Measurements from ENCODE around the gene LRFN4. TPM values are rescaled to one million over a fixed set of nuclear protein-coding genes. Genes with fewer than 3 reads are reported as not detected.

LRFN4 gene
- total RNA-seq, 1 experiment from 2014 or later, result 56.7 TPM

DNA sequence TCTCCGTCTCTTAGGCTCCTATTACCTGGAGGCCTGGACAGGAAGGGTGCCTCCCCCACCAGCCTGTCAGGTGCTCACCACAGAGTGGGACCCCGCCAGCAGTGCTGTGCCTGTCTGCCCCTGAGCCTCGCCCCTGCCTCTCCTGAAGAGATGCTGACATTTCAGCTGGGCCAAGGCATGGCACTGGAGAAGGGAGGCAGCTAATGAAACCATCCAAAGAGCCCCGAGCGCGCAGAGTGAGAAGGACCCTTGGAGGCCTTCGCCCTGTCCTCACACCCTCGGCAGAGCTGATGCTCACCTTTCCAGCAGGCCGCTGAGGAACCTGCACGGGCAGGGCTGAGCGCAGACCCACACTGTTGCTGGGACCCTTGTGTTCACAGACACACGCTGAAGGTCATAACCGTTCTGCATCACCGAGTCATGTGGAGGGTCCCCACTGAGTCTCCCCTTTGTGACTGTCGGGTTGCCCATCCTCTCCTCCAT is 2.1 kb upstream of the LRFN4 start:
- no peak for TF ChIP-seq POLR2AphosphoS5 (IDR thresholded peaks at IDR 0.05; ENCODE audit: low read depth, low read length)
- no peak for TF ChIP-seq SIN3A (IDR thresholded peaks at IDR 0.05; ENCODE audit: borderline replicate concordance, insufficient read depth, low read depth, low read length)
- TF ChIP-seq, protein P1, sequence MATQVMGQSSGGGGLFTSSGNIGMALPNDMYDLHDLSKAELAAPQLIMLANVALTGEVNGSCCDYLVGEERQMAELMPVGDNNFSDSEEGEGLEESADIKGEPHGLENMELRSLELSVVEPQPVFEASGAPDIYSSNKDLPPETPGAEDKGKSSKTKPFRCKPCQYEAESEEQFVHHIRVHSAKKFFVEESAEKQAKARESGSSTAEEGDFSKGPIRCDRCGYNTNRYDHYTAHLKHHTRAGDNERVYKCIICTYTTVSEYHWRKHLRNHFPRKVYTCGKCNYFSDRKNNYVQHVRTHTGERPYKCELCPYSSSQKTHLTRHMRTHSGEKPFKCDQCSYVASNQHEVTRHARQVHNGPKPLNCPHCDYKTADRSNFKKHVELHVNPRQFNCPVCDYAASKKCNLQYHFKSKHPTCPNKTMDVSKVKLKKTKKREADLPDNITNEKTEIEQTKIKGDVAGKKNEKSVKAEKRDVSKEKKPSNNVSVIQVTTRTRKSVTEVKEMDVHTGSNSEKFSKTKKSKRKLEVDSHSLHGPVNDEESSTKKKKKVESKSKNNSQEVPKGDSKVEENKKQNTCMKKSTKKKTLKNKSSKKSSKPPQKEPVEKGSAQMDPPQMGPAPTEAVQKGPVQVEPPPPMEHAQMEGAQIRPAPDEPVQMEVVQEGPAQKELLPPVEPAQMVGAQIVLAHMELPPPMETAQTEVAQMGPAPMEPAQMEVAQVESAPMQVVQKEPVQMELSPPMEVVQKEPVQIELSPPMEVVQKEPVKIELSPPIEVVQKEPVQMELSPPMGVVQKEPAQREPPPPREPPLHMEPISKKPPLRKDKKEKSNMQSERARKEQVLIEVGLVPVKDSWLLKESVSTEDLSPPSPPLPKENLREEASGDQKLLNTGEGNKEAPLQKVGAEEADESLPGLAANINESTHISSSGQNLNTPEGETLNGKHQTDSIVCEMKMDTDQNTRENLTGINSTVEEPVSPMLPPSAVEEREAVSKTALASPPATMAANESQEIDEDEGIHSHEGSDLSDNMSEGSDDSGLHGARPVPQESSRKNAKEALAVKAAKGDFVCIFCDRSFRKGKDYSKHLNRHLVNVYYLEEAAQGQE (IDR thresholded peaks at IDR 0.05; ENCODE audit: insufficient read depth in 1 of 2, low read depth in 2 of 2, low read length in 1 of 2), result no peak
- TF ChIP-seq, protein P2, sequence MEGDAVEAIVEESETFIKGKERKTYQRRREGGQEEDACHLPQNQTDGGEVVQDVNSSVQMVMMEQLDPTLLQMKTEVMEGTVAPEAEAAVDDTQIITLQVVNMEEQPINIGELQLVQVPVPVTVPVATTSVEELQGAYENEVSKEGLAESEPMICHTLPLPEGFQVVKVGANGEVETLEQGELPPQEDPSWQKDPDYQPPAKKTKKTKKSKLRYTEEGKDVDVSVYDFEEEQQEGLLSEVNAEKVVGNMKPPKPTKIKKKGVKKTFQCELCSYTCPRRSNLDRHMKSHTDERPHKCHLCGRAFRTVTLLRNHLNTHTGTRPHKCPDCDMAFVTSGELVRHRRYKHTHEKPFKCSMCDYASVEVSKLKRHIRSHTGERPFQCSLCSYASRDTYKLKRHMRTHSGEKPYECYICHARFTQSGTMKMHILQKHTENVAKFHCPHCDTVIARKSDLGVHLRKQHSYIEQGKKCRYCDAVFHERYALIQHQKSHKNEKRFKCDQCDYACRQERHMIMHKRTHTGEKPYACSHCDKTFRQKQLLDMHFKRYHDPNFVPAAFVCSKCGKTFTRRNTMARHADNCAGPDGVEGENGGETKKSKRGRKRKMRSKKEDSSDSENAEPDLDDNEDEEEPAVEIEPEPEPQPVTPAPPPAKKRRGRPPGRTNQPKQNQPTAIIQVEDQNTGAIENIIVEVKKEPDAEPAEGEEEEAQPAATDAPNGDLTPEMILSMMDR (IDR thresholded peaks at IDR 0.05), result no peak
- no peak for TF ChIP-seq TCF7L2 (IDR thresholded peaks at IDR 0.05; ENCODE audit: low read depth, low read length)
- H3K27me3 ChIP-seq (ENCODE audit: control insufficient read depth, insufficient read depth, low read length), result no peaks in the 10 kb centered on the region
- ATAC-seq (no peak), DNase-seq (ENCODE audit: low read depth, low spot score) (no peak)
- peaks cover 22% of the 10 kb centered on the region for H3K4me1 ChIP-seq (ENCODE audit: control insufficient read depth, insufficient read depth, low read length)
- ChIA-PET CTCF (no interaction called here), POLR2A (interaction anchor here (0.6 kb wide), 2 partner anchors 219 to 388 kb away, joined by 3 to 5 read pairs; partner anchors contain the start of gene PELI3)
- no peak overlapping the region for H3K4me3 ChIP-seq (ENCODE audit: low read depth in 2 of 2, low read length in 2 of 2)
- peak overlapping the region; percentile 99 for H3K27ac ChIP-seq (ENCODE audit: low read length)
- intact Hi-C loops (cut with micrococcal nuclease; ENCODE audit: unreplicated experiment), result no loop called here
- H3K9me3 ChIP-seq (ENCODE audit: control insufficient read depth, insufficient read depth, low read depth, low read length), result no peaks in the 10 kb centered on the region
- in situ Hi-C loops (cut with HindIII; ENCODE audit: low pct_unique_long_range_greater_than_20kb, low sequenced_read_pairs), result no loop called here
- H3K36me3 ChIP-seq (ENCODE audit: control insufficient read depth, insufficient read depth, low read length), result no peaks in the 10 kb centered on the region
- no TSS peak for BruUV-seq (replicated peaks)

DNA sequence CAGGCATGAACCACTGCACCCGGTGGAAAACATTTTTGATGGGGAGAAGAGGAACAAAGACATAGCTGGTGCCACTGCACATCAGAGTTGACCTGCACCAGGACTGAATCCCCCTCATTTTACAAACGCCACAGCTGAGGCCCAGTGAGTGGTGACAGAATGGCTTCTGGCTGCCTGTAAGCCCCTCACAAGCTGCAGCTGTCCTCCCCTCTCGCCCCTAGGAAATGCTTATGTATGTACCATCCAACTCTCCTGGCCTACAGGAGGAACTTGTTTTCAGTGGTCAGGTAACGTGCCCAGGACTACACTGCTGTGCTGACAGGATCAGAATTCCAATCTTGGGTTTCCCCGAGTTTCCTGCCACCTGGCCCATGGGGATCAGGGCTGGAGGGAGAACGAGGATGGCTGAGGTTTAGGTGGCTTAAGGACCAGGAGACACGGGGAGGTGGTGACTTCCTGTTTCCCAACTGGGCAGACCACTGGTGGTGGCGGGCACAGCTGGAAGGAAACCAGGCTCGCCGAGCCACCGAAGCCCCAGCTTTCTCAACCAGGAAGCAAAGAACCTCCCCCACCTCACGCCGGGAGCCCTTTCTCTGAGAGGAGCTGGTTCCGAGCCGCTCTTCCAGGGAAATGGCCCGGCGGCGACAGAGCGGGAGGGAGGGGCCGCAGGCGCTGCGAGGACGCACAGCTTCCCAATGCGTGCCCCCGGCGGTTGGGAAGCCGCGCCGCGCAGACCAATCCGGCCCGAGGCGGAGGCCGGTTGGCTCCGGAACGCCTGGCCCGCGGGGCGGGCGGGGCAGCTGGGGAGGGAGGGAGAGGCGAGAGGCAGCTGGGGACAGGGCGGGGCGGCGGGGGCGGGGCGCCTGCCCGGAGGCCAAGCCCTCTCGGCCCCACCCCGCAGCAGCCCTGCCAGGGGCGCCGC is 1.0 kb upstream of the LRFN4 start:
- H3K4me3 ChIP-seq (ENCODE audit: low read depth in 2 of 2, low read length in 2 of 2), result peak overlapping the region; percentile 77 to 79
- in situ Hi-C loops (cut with HindIII; ENCODE audit: low pct_unique_long_range_greater_than_20kb, low sequenced_read_pairs), result no loop called here
- intact Hi-C loops (cut with micrococcal nuclease; ENCODE audit: unreplicated experiment), result no loop called here
- ChIA-PET CTCF (interaction anchor here (0.6 kb wide), 3 partner anchors 11 to 792 kb away, joined by 4 to 8 read pairs (median 7); no protein-coding TSS in a partner anchor), POLR2A (interaction anchor here (0.6 to 1.0 kb wide), 5 partner anchors 12 to 166 kb away, joined by 3 to 8 read pairs (median 5); no protein-coding TSS in a partner anchor)
- no peaks in the 10 kb centered on the region for H3K9me3 ChIP-seq (ENCODE audit: control insufficient read depth, insufficient read depth, low read depth, low read length)
- peak overlapping the region; percentile 99 for H3K27ac ChIP-seq (ENCODE audit: low read length)
- TF ChIP-seq, protein P1 (IDR thresholded peaks at IDR 0.05; ENCODE audit: insufficient read depth in 1 of 2, low read depth in 2 of 2, low read length in 1 of 2), result 0 out of 4 replicates have a peak, but pooled peaks of 1 of the 2 experiments have one; percentile 11
- TF ChIP-seq TCF7L2 (IDR thresholded peaks at IDR 0.05; ENCODE audit: low read depth, low read length) (no peak), POLR2AphosphoS5 (IDR thresholded peaks at IDR 0.05; ENCODE audit: low read depth, low read length) (peak; percentile 93), SIN3A (IDR thresholded peaks at IDR 0.05; ENCODE audit: borderline replicate concordance, insufficient read depth, low read depth, low read length) (no peak)
- TF ChIP-seq, protein P2 (IDR thresholded peaks at IDR 0.05), result no peak
- H3K36me3 ChIP-seq (ENCODE audit: control insufficient read depth, insufficient read depth, low read length), result no peaks in the 10 kb centered on the region
- DNase-seq (ENCODE audit: low read depth, low spot score) (peak; percentile 65), ATAC-seq (peak; percentile 86)
- BruUV-seq (replicated peaks), result no TSS peak
- H3K4me1 ChIP-seq (ENCODE audit: control insufficient read depth, insufficient read depth, low read length), result peaks cover 22% of the 10 kb centered on the region
- H3K27me3 ChIP-seq (ENCODE audit: control insufficient read depth, insufficient read depth, low read length), result no peaks in the 10 kb centered on the region
